ENCODE results near the gene LETM1.

The LETM1 gene

GRCh38 chr4:1795299-1796195, 60.4 kb downstream of the LETM1 start:
- DNase-seq (ENCODE audit: low spot score) = no peak

GRCh38 chr4:1794809-1795298, 61.1 kb downstream of the LETM1 start:
- DNase-seq (ENCODE audit: low spot score) = no peak

GRCh38 chr4:1793940-1794808, 61.8 kb downstream of the LETM1 start:
- DNase-seq (ENCODE audit: low spot score) = no peak

GRCh38 chr4:1793496-1793840, 62.5 kb downstream of the LETM1 start:
- DNase-seq (ENCODE audit: low spot score) = no peak

GRCh38 chr4:1792832-1793495, 63.0 kb downstream of the LETM1 start, which contains the start of gene FGFR3:
TSS of gene FGFR3 (plus strand) at chr4:1793293. CDS start at chr4:1793935, 642 bp downstream.
- DNase-seq (ENCODE audit: low spot score) = no peak

- no peak for DNase-seq (ENCODE audit: low spot score)
Measured at GRCh38 chr4:1792158-1792831, 63.7 kb downstream of the LETM1 start.

GRCh38 chr4:1790005-1790404, 66.0 kb downstream of the LETM1 start:
- no peak for DNase-seq (ENCODE audit: low spot score)

GRCh38 chr4:1789552-1789951, 66.4 kb downstream of the LETM1 start:
- no peak for DNase-seq (ENCODE audit: low spot score)

- DNase-seq (ENCODE audit: low spot score) = no peak
Measured at GRCh38 chr4:1788254-1788973, 67.5 kb downstream of the LETM1 start.

GRCh38 chr4:1787411-1788077, 68.4 kb downstream of the LETM1 start:
- no peak for DNase-seq (ENCODE audit: low spot score)

GRCh38 chr4:1786544-1787362, 69.2 kb downstream of the LETM1 start:
- no peak for DNase-seq (ENCODE audit: low spot score)

- DNase-seq (ENCODE audit: low spot score) = no peak
Measured at GRCh38 chr4:1785592-1785991, 70.4 kb downstream of the LETM1 start.

- DNase-seq (ENCODE audit: low spot score) = no peak
Measured at GRCh38 chr4:1784789-1785591, 71.0 kb downstream of the LETM1 start.

GRCh38 chr4:1784395-1784788, 71.6 kb downstream of the LETM1 start:
- no peak for DNase-seq (ENCODE audit: low spot score)

- no peak for DNase-seq (ENCODE audit: low spot score)
Measured at GRCh38 chr4:1783970-1784369, 72.0 kb downstream of the LETM1 start.

GRCh38 chr4:1783015-1783414, 72.9 kb downstream of the LETM1 start:
- no peak for DNase-seq (ENCODE audit: low spot score)

- DNase-seq (ENCODE audit: low spot score) = no peak
Measured at GRCh38 chr4:1780435-1780834, 75.5 kb downstream of the LETM1 start.

- no peak for DNase-seq (ENCODE audit: low spot score)
Measured at GRCh38 chr4:1779588-1780382, 76.2 kb downstream of the LETM1 start.

Data from globus pallidus (tissue), 1 donor.